AG04450 (cell line): ENCODE data around the gene ANKRD61. TPM values are rescaled to one million over a fixed set of nuclear protein-coding genes. Genes with fewer than 3 reads are reported as not detected.
A peak's percentile ranks its signal among the peaks of the same experiment; 100 is the strongest.

ENCODE experiments used
- CTCF ChIA-PET: fragments of 300-600, 350-600 bp; formaldehyde crosslinking; extraction: SDS; loops from one replicate; lab custom pipeline; 2022; ENCODE audit warnings: antibody characterized with exemption, inconsistent platforms; lab: Charles Lee
- POLR2A ChIA-PET: fragments of 350-600 bp; formaldehyde crosslinking; extraction: SDS; loops from one replicate; lab custom pipeline; 2021; ENCODE audit warnings: antibody characterized with exemption, inconsistent platforms; lab: Yijun Ruan, JAX
- DNase-seq: peaks from one replicate; pipeline ENCODE4 v3.0.0-alpha.2; 2011; ENCODE audit warnings: low read depth, low spot score
- H3K27ac ChIP-seq: one replicate; pipeline ENCODE4 v1.5.1; 2012; ENCODE audit warnings: low read depth, low read length, control low read depth
- H3K27me3 ChIP-seq: one replicate; pipeline ENCODE4 v1.6.0; 2012; ENCODE audit warnings: low read length; ENCODE audit not compliant: control insufficient read depth, insufficient read depth
- H3K4me3 ChIP-seq: 2 replicates; pipeline ENCODE4 v1.5.1; 2011; ENCODE audit warnings: mild to moderate bottlenecking, low read depth, low read length, control low read depth
- H3K9me3 ChIP-seq: 2 replicates; pipeline ENCODE4 v1.5.1; 2012; ENCODE audit warnings: low read length; ENCODE audit not compliant: control insufficient read depth, insufficient read depth
- polyA plus RNA-seq: library from polyadenylated mRNA; depleted of rRNA; stranded (reverse); fragments of >200 nt; gene quantifications from 2 replicates; pipeline ENCODE4 v1.2.3, GENCODE V29; 2011
- TF ChIP-seq, protein P1 (sequence below): IDR thresholded peaks from 2 replicates; pipeline ENCODE4 v1.5.1; 2011; ENCODE audit warnings: low read depth, low read length, control low read depth, inconsistent platforms

Gene ANKRD61
- polyA plus RNA-seq, 1 experiment, result 0.22 TPM

DNA sequence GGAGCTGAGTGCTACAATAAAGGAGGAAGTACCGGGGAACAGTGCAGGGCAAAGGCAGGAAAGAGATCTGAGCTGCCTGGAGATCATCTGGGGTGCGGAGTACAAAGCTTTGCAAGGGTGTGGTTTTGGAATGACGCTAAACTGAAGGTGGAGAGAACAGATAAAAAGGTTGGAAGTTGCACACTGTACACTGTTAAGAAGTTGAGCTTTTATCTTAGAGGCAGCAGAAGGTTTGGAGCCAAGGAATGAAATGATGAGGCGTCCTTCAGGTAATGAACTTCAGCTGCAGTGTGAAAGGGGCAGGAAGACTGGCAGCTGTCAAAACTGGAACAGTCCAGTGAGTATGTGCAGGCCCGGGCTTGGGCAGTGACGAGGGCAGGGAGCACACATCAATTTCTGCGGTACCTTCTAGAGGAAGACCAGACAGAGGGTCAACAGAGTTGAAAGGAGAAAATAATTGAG lies 7.2 kb upstream of the ANKRD61 start:
- ChIA-PET CTCF (no interaction called here), POLR2A (interaction anchor here (1.4 kb wide), 1 partner anchor 15 kb away, joined by 4 read pairs; the partner anchor contains the start of genes AIMP2 and PMS2)
- TF ChIP-seq, protein P1, sequence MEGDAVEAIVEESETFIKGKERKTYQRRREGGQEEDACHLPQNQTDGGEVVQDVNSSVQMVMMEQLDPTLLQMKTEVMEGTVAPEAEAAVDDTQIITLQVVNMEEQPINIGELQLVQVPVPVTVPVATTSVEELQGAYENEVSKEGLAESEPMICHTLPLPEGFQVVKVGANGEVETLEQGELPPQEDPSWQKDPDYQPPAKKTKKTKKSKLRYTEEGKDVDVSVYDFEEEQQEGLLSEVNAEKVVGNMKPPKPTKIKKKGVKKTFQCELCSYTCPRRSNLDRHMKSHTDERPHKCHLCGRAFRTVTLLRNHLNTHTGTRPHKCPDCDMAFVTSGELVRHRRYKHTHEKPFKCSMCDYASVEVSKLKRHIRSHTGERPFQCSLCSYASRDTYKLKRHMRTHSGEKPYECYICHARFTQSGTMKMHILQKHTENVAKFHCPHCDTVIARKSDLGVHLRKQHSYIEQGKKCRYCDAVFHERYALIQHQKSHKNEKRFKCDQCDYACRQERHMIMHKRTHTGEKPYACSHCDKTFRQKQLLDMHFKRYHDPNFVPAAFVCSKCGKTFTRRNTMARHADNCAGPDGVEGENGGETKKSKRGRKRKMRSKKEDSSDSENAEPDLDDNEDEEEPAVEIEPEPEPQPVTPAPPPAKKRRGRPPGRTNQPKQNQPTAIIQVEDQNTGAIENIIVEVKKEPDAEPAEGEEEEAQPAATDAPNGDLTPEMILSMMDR, result no peak
- Histone ChIP-seq H3K27me3 (no peaks in the 10 kb centered on the region), H3K27ac (no peak overlapping the region), H3K9me3 (no peaks in the 10 kb centered on the region; the same call in 1 of the 2 replicates), H3K4me3 (no peak overlapping the region)
- no peak for DNase-seq

DNA sequence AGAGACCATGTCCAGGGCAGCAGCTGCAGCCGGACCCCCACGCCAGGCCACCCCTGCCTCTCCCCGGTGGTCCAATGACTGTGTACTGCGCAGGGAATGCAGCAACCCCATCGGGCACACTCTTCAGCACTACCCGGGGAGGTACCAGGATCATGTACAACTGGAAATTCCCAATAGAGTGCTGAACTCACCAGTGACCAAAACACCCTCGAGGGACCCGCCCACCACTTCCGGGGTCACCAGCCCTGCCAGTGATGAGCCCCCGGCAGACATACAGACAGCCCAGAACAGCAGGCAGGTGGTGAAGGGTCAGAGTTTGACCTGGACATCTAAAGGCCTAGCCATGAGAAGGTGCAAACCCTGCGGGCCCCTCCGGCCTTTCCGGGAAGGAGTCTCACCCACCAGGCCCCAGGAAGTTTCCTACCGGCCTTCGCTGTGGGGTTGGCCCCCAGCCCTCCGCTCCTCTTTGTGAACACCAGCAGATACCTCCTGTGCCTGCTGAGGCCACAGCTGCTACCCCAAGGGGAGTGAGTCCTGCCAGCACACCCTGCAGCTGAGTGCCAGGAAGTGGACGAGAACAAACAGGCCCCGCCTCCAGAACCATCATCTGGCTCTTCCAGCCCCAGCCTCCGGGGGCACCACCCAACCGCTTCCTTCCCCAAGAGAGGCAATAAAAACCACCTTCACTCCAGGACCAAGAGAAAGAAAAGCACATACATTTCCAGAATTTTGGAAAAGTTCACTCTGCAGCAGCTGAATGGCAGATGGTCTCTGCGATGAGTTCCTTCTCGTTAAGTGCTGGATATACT lies 5.0 kb upstream of the ANKRD61 start:
- Histone ChIP-seq H3K27ac (no peak overlapping the region), H3K9me3 (no peaks in the 10 kb centered on the region; the same call in 1 of the 2 replicates), H3K27me3 (no peaks in the 10 kb centered on the region), H3K4me3 (no peak overlapping the region)
- TF ChIP-seq, protein P1, result peak; percentile 28; the same call in 1 of the 2 replicates
- POLR2A ChIA-PET, result interaction anchor here (1.4 kb wide), 1 partner anchor 17 kb away, joined by 3 read pairs; no protein-coding TSS in a partner anchor
- CTCF ChIA-PET, result interaction anchor here (1.3 kb wide), 1 partner anchor 29 kb away, joined by 13 read pairs; no protein-coding TSS in a partner anchor
- no peak for DNase-seq

DNA sequence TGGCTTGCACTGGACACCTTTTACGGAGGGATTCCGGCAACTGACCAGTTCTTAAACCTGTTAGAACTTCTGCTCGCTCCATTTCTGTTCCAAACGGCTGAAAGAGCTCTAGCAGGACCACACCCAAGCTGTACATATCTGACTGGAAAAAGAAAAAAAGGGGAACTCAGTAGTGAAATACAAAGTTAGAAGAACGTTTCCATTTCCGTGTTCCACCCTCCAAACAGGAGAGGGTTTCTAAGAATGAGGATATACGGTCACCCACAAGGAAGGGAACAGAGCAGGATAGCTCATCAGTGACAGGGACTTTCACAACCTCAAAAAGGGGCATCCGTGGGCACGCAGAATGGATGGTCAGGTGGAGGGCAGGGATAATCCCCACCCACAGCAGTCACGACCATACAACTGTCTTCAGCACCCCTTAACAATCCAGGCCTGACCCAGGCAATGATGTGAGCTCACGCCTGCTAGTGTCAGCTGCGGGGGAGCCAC lies 4.3 kb upstream of the ANKRD61 start:
- POLR2A ChIA-PET, result interaction anchor here (1.4 kb wide), 1 partner anchor 17 kb away, joined by 3 read pairs; no protein-coding TSS in a partner anchor
- CTCF ChIA-PET, result interaction anchor here (1.3 kb wide), 1 partner anchor 29 kb away, joined by 13 read pairs; no protein-coding TSS in a partner anchor
- Histone ChIP-seq H3K27ac (no peak overlapping the region), H3K4me3 (no peak overlapping the region), H3K9me3 (no peaks in the 10 kb centered on the region; the same call in 1 of the 2 replicates), H3K27me3 (no peaks in the 10 kb centered on the region)
- TF ChIP-seq, protein P1, result no peak
- DNase-seq, result no peak

DNA sequence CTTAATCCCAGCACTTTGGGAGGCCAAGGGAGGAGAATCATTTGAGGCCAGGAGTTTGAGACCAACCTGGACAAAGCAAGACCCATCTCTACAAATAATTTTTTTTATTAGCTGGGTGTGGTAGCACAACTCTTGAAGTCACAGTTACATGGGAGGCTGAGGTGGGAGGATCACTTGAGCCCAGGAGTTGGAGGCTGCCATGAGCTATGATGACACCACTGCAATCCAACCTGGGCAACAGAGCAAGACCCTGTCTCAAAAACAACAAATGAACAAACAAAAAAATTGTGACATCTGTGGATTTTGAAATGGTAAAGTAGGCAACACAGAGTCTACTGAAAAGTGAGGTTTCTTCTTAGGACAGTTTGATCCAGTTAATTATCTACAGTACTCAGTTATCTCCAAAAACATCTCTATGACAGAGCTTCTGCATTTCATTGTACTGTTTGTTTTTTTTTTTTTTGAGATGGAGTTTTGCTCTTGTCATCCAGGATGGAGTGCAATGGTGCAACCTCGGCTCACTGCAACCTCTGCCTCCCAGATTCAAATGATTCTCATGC lies 3.3 kb upstream of the ANKRD61 start:
- POLR2A ChIA-PET, result interaction anchor here (0.5 to 1.4 kb wide), 2 partner anchors 8 to 18 kb away, joined by 3 read pairs; no protein-coding TSS in a partner anchor
- TF ChIP-seq, protein P1, result no peak

More for the DNA sequence above, 3.3 kb upstream of the ANKRD61 start:
- Histone ChIP-seq H3K27ac (no peak overlapping the region), H3K4me3 (no peak overlapping the region), H3K27me3 (no peaks in the 10 kb centered on the region), H3K9me3 (no peaks in the 10 kb centered on the region; the same call in 1 of the 2 replicates)
- CTCF ChIA-PET, result interaction anchor here (0.5 to 1.3 kb wide), 3 partner anchors 13 to 30 kb away, joined by 3 to 13 read pairs (median 3); no protein-coding TSS in a partner anchor
- no peak for DNase-seq
